HG03432 (cell line): ENCODE data around the gene TMTC2.

Experiments
- ATAC-seq: cut with Tn5 transposase; IDR thresholded peaks from one replicate; pipeline ENCODE4 v1.9.1; 2021; ENCODE audit warnings: mild to moderate bottlenecking, moderate library complexity; ENCODE audit not compliant: unreplicated experiment

Gene TMTC2

GRCh38 chr12:82873951-82874350, 187.2 kb downstream of the TMTC2 start:
- no peak for ATAC-seq

DNA sequence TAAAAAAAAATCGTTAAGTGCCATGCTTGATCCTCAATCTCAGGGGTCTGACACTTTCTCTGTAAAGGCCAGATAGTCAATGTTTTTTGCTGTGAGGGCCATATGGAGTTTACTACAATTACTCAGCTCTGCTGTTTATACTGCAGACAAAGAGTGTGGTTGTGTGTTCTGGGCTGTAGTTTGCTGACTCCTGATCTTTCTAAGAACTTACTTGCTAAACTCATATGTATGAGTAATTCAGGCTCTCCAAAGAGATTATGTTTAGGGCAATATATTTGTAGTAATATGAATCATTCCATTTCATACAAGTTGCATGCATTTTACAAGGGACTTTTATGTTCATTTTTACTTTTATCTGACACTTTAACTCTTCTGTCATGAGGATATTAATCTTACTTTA, 188.2 kb downstream of the TMTC2 start:
- no peak for ATAC-seq

DNA sequence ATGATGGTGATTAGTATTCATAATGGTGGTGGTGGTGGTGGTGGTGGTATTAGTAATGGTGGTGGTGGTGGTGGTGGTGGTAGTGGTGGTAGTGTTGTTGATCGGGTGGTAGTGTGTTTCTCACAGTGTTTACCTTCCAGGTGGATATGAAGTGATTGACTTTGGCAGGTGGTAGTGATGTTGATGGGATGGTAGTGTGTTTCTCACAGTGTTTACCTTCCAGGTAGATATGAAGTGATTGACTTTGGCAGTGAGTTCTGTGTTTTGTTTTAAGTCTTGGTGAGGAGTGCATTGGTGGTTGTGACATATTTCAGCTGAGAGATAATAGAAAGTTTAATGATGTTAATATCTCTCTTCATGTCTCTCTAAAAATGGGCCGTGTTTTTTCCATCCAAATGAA, 189.4 kb downstream of the TMTC2 start:
- no peak for ATAC-seq

GRCh38 chr12:82877963-82878362, 191.3 kb downstream of the TMTC2 start:
- no peak for ATAC-seq

GRCh38 chr12:82880442-82880901, 193.8 kb downstream of the TMTC2 start:
- no peak for ATAC-seq

DNA sequence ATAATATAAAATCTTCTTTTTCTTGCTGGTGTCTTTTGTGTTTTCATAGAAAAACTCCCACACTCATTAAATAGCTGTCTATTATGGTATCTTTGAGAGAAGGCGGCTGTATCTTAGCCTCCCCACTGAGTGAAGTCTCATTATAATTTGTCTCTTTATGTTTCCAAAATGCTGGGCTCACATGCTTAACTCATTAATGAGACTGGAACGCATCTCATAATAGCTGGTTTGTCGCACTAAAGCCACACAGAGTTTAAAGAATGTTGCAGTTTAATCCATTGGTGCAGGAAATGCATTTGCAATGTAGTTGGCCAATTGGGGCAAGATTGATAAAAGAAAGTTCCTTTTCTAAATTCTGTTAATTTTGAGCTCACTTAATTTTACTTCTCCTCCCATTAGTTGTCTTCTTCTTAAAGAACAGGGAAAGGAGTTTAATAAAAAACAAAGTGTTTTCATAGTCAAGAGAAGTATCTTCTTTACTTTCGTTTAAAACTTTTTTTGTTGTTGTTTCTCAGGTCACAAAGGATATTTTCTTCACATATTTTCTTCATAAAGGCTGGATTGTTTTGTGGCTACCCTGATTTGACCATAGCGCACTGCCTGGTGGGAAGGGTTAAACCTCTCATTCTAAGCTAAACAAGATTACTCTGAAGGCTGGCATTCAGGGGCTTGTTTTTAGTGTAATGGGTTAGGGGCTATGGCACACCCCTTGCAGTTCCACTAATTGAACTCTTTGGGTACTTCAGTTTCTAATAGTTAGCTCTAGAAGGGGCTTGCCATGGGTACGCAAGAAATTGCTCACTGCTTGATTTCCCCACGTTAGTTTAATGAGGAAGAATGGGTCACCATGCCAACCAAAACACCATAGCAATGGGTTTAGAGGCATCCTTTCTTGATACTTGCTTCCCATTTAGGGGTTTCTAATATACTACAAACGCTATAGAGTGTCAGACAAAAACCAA, 197.0 kb downstream of the TMTC2 start:
- no peak for ATAC-seq

- no peak for ATAC-seq
Observed at GRCh38 chr12:82886671-82887340, 200.1 kb downstream of the TMTC2 start.

DNA sequence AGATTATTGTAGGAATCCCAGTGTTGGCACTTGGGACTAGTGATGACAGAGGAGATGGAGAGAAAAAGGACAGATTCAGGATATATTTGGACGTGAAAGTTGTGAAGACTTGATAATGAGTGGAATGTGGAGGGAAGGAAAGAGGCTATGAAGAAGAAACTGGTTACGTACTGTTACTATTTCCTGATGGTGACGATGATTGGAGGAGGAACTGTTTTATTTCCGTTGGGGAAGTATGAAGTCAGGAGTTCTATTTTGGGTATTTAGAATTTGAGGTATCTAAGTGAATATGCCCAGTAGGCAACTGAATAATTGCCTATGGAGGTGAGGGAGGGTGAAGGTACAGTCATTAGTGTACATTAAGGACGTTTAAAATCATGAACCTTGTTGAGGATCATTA, 207.2 kb downstream of the TMTC2 start:
- ATAC-seq = no peak

GRCh38 chr12:82896277-82896676, 209.6 kb downstream of the TMTC2 start:
- ATAC-seq = no peak

GRCh38 chr12:82896979-82897378, 210.3 kb downstream of the TMTC2 start:
- no peak for ATAC-seq

DNA sequence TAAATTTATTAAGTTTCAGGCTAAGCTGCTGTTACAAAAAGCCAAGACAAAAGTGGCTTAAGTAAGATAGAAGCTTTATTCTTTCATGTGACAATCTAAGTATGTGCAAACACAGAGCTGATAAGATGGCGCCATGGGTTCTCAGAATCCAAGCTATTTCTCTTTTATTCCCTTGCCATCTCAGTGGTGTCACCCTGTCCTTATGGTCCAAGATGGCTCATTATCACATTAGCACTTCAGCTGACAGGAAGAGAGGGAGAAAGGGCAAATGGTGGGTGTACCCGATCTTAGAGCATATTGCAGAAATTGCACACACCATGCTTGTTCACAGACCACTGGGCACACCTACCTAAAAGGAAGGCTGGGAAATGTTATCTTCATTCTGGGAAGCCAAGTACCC, 211.7 kb downstream of the TMTC2 start:
- no peak for ATAC-seq

DNA sequence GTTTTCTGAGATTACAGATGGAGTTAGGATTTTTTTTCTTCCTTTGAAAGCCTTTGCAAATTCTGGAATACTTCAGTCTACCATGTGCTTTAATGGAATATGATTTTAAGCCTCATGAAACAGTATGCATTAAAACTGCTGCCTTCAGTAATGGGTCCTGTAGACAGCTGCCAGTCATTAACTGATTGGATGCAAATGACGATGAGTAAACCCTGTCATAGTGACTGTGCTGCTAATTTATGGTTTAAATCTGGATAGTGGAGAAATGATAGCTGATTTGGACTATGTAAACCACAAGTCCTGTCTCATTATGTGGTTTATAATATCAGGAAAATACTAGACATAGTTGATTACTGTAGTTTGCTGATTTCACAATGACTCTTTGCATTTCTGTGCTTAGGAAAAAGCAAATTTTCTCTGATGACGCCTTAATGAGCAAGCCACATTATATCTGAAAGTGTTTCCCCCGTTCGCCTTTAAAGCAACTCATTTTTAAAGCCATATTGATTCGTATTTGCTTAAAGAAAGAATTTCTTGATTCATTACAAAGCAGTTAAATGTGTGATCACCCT, 217.6 kb downstream of the TMTC2 start:
- ATAC-seq = no peak

GRCh38 chr12:82910246-82910893, 223.7 kb downstream of the TMTC2 start:
- no peak for ATAC-seq

DNA sequence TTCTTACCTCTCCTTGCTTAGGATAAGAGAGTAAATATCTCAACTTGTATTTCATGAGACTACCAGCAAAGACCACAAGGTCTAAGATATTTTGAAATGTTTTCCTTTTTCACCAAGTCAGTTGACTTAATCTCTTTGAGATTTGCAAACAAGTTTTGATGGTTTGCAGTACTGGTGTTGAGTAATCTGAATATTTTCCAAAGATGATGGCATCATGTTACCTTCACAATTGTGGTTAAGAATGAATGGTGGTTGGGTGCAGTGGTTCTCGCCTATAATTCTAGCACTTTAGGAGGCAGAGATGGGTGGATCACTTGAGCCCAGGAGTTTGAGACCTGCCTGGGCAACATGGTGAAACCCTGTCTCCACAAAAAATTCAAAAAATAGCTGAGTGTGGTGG, 225.7 kb downstream of the TMTC2 start:
- ATAC-seq = no peak

GRCh38 chr12:82919388-82920054, 232.8 kb downstream of the TMTC2 start:
- ATAC-seq = no peak

DNA sequence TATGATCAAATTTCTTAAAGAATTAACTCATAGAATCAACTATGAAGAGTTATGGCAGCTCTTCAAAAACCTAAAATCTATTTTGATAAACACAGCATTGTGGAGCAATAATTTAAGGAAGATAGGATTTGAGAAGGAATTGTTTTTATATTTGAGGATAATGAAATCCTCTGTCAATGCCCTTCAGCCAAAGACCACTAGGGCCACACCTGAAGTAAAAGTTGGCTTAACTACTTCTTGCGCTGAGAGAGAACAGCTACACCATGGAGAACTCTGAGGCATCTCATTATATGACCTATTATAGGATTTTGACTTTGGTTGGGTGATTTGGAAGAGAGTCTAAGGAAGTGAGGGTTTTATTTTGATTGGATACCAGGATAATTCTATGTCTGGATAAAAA, 237.2 kb downstream of the TMTC2 start:
- no peak for ATAC-seq

DNA sequence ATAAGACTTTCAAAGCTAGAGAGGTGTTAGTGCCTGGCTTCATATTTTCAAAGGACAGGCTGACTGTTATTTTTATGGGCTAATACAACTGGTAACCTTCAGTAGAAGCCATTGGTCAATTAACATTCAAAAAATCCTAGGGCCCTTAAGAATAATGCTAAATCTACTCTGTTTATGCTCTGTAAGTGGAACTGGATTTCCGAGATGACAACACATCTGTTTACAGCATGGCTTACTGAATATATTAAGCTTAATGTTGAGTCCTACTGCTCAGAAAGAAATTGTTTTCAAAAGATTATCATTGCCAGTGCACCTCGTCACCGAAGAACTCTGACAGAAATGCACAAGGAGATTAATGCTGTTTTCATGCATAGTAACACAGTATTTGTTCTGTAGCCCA, 239.9 kb downstream of the TMTC2 start:
- no peak for ATAC-seq

DNA sequence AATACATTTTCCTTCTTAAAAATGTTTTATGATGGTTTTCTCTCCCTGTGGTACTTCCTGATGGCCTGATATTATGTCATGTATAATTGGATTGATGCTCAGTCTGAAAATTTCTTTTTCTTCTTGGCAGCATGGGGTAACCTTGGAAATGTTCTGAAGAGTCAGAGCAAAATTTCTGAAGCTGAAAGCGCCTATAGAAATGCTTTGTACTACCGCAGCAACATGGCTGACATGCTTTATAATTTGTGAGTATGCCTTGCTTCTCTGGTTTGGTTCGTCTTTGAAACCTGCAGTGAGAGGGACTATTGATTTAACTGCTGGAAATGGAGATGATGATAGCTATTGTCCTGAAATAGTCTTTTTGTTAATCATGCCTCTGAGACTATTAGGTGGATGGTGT, 243.6 kb downstream of the TMTC2 start:
- no peak for ATAC-seq

DNA sequence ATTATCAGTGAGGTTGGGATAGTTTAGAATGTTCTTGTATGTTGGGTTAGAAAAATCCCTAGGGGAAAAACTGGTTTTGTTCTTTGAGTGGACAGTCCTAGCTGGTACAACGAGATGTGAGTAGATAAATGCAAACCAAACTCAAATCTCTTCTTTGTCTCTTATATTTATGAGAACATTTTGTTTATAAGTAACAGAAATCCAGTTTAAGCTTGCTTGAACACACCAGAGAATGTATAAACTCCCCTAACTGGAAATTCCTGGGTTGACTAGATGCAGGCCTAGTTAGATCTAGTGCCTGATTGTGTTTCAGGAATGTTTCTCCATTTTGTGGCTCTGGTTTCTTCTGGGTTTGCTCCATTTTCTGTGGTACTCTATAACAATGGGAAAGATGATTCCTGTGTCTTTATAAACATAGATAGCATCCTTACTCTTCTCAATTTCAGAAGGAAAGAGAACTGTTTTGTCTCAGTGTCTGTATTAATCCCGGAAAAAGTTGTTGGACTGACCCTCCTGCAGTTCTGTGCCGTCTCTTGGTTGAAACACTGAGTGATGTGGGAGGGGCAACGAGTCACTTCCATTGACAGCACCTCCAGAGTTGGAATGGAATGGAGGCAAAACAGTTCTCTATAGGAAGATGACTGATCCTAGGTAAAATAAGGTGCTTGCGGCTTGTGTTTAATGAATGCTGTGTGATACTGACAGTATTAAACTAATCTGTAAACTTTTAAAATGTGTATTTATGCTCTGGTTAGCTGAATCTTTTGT, 244.8 kb downstream of the TMTC2 start:
- no peak for ATAC-seq

GRCh38 chr12:82937151-82937550, 250.4 kb downstream of the TMTC2 start:
- no peak for ATAC-seq
